ENCODE measurements around the gene HAPLN2.

The HAPLN2 gene

DNA sequence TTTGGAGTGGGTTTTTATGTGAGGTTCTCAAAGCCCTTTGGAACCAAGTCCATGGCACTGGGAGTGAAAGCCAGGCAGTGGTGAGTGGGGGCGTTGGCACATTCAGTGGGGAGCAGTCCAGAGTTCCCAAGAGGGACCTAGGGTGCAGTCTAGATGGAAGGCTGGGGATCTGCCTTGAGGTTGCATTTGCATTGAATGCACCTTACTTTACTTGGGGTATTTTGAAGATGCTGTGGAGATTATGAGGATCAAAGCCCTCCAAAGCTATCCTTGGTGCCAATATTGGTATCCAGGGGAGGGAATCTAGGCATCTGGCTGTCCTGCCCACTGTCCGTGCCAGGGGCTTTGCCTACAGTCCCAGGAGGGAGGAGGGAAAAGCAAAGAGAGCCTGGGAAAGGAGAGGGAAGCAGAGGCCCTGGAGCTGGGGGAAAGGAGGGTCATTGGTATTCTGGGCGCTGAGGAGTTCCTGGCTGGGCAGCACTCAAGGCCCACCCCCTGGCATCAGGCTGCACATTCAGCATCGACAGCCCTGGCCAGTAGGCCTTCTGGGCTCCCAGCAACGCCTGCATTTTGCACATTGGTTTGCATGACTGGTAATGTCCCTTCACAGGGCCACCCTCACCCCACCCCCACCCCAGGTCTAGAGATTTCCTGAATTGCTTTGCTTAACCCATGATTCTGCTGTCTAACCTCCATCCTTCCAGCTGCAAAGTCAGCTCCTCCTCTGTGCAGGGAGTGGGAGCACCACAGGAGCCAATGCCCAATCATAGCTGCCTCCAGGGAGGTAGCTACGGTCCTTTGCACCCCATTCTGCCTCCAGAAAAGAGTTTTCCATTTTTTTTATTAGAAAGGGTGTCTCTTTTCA, 21.9 kb downstream of the HAPLN2 start:
- H3K4me3 ChIP-seq (ENCODE audit: low read depth, low read length), result no peak overlapping the region
- TF ChIP-seq, protein P1, sequence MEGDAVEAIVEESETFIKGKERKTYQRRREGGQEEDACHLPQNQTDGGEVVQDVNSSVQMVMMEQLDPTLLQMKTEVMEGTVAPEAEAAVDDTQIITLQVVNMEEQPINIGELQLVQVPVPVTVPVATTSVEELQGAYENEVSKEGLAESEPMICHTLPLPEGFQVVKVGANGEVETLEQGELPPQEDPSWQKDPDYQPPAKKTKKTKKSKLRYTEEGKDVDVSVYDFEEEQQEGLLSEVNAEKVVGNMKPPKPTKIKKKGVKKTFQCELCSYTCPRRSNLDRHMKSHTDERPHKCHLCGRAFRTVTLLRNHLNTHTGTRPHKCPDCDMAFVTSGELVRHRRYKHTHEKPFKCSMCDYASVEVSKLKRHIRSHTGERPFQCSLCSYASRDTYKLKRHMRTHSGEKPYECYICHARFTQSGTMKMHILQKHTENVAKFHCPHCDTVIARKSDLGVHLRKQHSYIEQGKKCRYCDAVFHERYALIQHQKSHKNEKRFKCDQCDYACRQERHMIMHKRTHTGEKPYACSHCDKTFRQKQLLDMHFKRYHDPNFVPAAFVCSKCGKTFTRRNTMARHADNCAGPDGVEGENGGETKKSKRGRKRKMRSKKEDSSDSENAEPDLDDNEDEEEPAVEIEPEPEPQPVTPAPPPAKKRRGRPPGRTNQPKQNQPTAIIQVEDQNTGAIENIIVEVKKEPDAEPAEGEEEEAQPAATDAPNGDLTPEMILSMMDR (IDR thresholded peaks at IDR 0.05; ENCODE audit: insufficient read depth, low read depth, low read length, missing control alignments), result no peak
- DNase-seq (ENCODE audit: low read depth), result no peak

DNA sequence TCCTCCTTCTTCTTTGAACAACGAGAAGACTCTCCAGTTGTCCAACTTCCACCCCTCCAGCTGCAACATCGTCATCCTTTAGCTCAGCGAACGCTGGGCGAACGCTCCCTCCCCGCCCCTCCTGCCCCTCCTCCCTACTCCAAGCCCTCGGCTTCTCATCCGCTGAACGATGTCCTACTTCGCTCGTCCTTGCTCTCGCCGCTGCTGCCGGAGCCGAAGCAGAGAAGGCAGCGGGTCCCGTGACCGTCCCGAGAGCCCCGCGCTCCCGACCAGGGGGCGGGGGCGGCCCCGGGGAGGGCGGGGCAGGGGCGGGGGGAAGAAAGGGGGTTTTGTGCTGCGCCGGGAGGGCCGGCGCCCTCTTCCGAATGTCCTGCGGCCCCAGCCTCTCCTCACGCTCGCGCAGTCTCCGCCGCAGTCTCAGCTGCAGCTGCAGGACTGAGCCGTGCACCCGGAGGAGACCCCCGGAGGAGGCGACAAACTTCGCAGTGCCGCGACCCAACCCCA, 22.6 kb downstream of the HAPLN2 start, which contains the start of gene BCAN:
Gene BCAN, plus strand, starts transcription at position 357 of the 504 bp plus-strand sequence. CDS start 3,938 bp downstream, outside the sequence.
- TF ChIP-seq, protein P1 (IDR thresholded peaks at IDR 0.05; ENCODE audit: insufficient read depth, low read depth, low read length, missing control alignments), result no peak
- no peak for DNase-seq (ENCODE audit: low read depth)
- H3K4me3 ChIP-seq (ENCODE audit: low read depth, low read length), result no peak within 1 kb of the TSS

DNA sequence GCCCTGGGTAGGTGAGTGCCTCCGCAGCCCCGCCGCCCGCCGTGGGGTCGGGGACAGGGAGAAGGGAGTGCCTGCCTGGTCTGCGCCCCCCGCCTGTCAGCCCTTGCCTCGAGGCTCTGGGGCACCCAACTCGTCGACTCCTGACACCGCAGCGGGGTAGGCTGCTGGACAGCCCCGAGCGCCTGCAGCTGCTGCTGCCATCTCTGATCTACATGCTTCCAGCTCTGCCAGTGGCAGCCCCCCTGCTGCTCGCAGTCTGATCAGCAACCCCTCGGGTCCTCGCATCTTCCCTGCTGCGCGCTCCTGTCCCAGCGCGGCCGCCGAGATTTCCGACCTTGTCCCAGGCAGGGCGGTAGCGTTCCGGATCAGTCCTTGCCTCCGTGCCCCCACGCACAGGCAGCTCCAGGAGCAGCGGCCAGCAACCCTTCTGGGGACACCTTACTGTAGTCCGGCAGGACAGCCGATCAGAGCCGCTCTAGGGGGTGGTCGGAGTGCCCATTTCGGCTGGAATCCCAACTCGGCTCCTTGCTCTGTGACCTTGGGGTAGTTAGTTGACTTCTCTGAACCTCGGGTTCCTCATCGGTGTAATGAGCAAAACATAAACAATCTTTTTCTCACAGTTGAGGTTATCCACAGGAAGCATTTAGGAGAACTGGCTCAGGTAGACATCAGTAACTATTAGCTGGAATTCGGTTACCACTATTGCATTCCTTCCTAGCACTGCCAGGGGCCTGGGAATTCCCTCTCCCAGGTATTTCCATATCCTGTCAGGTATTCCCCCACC, 23.2 kb downstream of the HAPLN2 start:
- no peak overlapping the region for H3K4me3 ChIP-seq (ENCODE audit: low read depth, low read length)
- TF ChIP-seq, protein P1 (IDR thresholded peaks at IDR 0.05; ENCODE audit: insufficient read depth, low read depth, low read length, missing control alignments), result no peak
- DNase-seq (ENCODE audit: low read depth), result no peak

DNA sequence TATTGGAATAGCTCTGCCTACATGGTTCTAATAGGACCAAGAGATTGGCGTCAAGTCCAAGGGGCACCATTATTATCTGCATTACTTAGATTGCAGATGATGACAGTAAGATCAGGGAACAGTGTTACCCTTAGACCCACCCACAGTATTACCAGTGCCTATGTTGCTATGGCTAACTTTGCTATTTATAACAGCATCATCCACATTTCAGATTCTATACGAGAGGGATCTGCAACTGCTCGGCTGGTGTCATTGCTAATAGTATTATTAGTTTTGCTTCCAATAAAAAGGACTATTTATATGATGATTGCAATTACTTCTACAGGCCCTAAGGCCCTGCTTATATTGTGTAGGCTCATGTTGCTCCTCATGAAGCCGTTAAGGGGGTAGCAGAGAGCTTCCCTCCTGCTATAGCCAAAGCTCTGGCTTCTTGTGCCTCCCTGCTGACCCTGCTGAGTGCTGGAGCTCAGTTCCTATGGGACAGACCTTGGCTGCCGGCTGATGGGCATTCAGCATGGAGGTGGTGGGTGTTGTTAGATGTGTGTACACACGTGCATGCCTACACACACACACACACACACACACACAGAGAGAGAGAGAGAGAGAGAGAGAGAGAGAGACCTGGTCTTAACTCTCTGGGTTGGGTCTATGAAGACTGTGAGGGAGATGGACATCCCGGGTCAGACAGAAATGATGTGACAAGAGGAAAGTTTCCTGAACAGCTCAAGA, 24.0 kb downstream of the HAPLN2 start:
- H3K4me3 ChIP-seq (ENCODE audit: low read depth, low read length), result no peak overlapping the region
- TF ChIP-seq, protein P1 (IDR thresholded peaks at IDR 0.05; ENCODE audit: insufficient read depth, low read depth, low read length, missing control alignments), result no peak
- no peak for DNase-seq (ENCODE audit: low read depth)

DNA sequence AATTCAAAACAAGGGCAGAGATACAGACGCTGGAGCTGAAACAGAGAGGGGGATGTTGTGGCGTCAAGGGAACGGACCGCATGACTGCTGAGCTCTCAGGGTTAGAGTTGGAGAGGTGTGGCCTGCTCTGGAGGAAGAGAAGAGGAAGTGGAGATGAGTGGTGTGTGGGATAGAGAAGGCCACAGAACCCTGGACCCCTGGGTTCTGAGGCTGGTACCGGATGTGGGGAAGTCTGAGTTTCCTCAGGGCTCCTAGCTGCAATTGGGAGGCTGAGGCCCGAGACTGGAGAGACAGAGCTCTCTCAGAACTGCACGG, 24.5 kb downstream of the HAPLN2 start:
- TF ChIP-seq, protein P1 (IDR thresholded peaks at IDR 0.05; ENCODE audit: insufficient read depth, low read depth, low read length, missing control alignments), result no peak
- no peak overlapping the region for H3K4me3 ChIP-seq (ENCODE audit: low read depth, low read length)
- DNase-seq (ENCODE audit: low read depth), result peak; percentile 66

DNA sequence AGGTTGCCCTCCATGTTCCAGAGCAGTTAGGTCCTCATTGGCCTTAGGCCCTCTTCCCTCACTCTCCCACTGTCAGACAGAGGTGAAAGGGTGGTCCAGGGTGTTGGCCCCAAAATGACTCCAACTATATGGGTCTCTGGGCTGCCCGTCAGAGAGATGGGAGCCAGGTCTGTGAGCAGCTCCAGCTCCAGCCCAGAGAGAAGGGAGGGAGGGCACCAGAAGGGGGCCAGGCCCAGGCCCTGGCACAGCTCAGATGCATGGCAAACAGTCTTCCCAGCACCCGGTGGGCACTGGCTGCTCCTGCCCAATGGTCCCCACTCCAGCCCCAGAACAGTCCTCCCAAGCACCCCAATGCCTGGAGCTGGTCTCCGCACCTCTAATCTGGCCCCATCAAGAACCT, 24.9 kb downstream of the HAPLN2 start:
- DNase-seq (ENCODE audit: low read depth), result no peak
- TF ChIP-seq, protein P1 (IDR thresholded peaks at IDR 0.05; ENCODE audit: insufficient read depth, low read depth, low read length, missing control alignments), result no peak
- no peak overlapping the region for H3K4me3 ChIP-seq (ENCODE audit: low read depth, low read length)
